ENCODE data around the gene RUNDC1. TPM values are rescaled to one million over a fixed set of nuclear protein-coding genes. Genes with fewer than 3 reads are reported as not detected.
"Not testable (repeated sequence)": the region's sequence is repeated elsewhere in the genome, so short reads cannot be mapped to it uniquely, and the experiment has no call there.

Gene RUNDC1
- total RNA-seq, result 10 to 100 TPM; 14.1 to 17.4 (median 16.7) TPM

- peak; percentile 91 for DNase-seq
- Mint-ChIP-seq H3K4me3 (peak within 1 kb of the TSS; percentile 100), H3K36me3 (ENCODE audit: insufficient read depth) (peaks cover 5% of the 10 kb centered on the region), H3K4me1 (ENCODE audit: low read depth) (peaks cover 34% of the 10 kb centered on the region), H3K9me3 (no peaks in the 10 kb centered on the region), H3K27me3 (ENCODE audit: low read depth) (no peaks in the 10 kb centered on the region)
- peak; percentile 87 to 89 for ATAC-seq
Observed at GRCh38 chr17:42980274-42980765, at the start of gene RUNDC1. TSS of gene RUNDC1 (plus strand) at chr17:42980565. CDS start at chr17:42980577, 12 bp downstream.

GRCh38 chr17:42937712-42938596 is 42.4 kb upstream of the RUNDC1 start:
- no peaks in the 10 kb centered on the region for H3K9me3 Mint-ChIP-seq

GRCh38 chr17:42944211-42944610 is 36.2 kb upstream of the RUNDC1 start:
- Mint-ChIP-seq H3K4me3 (no peak overlapping the region), H3K9me3 (no peaks in the 10 kb centered on the region), H3K4me1 (ENCODE audit: low read depth) (no peaks in the 10 kb centered on the region), H3K36me3 (ENCODE audit: insufficient read depth) (peaks cover 8% of the 10 kb centered on the region), H3K27me3 (ENCODE audit: low read depth) (peaks cover 4% of the 10 kb centered on the region)
- no peak for ATAC-seq
- DNase-seq, result no peak

More at GRCh38 chr17:42937712-42938596, 42.4 kb upstream of the RUNDC1 start:
- Mint-ChIP-seq H3K36me3 (ENCODE audit: insufficient read depth) (no peaks in the 10 kb centered on the region), H3K4me1 (ENCODE audit: low read depth) (no peaks in the 10 kb centered on the region), H3K27me3 (ENCODE audit: low read depth) (peaks cover 11% of the 10 kb centered on the region), H3K4me3 (no peak overlapping the region)
- peak; percentile 65 to 67 for ATAC-seq
- DNase-seq, result peak; percentile 17

- DNase-seq, result no peak
- Mint-ChIP-seq H3K9me3 (no peaks in the 10 kb centered on the region), H3K4me1 (ENCODE audit: low read depth) (no peaks in the 10 kb centered on the region), H3K36me3 (ENCODE audit: insufficient read depth) (peaks cover 20% of the 10 kb centered on the region), H3K4me3 (no peak overlapping the region), H3K27me3 (ENCODE audit: low read depth) (no peaks in the 10 kb centered on the region)
- no peak for ATAC-seq
Observed at GRCh38 chr17:42946812-42947211, 33.6 kb upstream of the RUNDC1 start.

GRCh38 chr17:42950044-42950783 is 30.2 kb upstream of the RUNDC1 start:
- H3K27me3 Mint-ChIP-seq (ENCODE audit: low read depth), result no peaks in the 10 kb centered on the region
- no peak for ATAC-seq
- H3K9me3 Mint-ChIP-seq, result no peaks in the 10 kb centered on the region
- no peak for DNase-seq
- H3K4me1 Mint-ChIP-seq (ENCODE audit: low read depth), result no peaks in the 10 kb centered on the region
- peaks cover 38% of the 10 kb centered on the region for H3K36me3 Mint-ChIP-seq (ENCODE audit: insufficient read depth)
- H3K4me3 Mint-ChIP-seq, result no peak overlapping the region

- Mint-ChIP-seq H3K4me1 (ENCODE audit: low read depth) (peaks cover 1% of the 10 kb centered on the region), H3K36me3 (ENCODE audit: insufficient read depth) (peaks cover 48% of the 10 kb centered on the region), H3K27me3 (ENCODE audit: low read depth) (no peaks in the 10 kb centered on the region), H3K4me3 (no peak overlapping the region), H3K9me3 (no peaks in the 10 kb centered on the region)
- DNase-seq, result no peak
- no peak for ATAC-seq
Observed at GRCh38 chr17:42953669-42954068, 26.7 kb upstream of the RUNDC1 start.

- peak within 1 kb of the TSS; percentile 94 for H3K4me3 Mint-ChIP-seq
- peak; percentile 99 for ATAC-seq
- no peaks in the 10 kb centered on the region for H3K9me3 Mint-ChIP-seq
- H3K36me3 Mint-ChIP-seq (ENCODE audit: insufficient read depth), result peaks cover 21% of the 10 kb centered on the region
- H3K27me3 Mint-ChIP-seq (ENCODE audit: low read depth), result no peaks in the 10 kb centered on the region
- H3K4me1 Mint-ChIP-seq (ENCODE audit: low read depth), result peaks cover 16% of the 10 kb centered on the region
- peak; percentile 83 for DNase-seq
Observed at GRCh38 chr17:42964161-42964932, 16.0 kb upstream of the RUNDC1 start, which contains the start of gene AARSD1. TSS of gene AARSD1 (minus strand) at chr17:42964454. CDS start at chr17:42964440, 14 bp downstream.

GRCh38 chr17:42967925-42968324 is 12.4 kb upstream of the RUNDC1 start:
- H3K27me3 Mint-ChIP-seq (ENCODE audit: low read depth), result no peaks in the 10 kb centered on the region
- H3K4me1 Mint-ChIP-seq (ENCODE audit: low read depth), result peaks cover 10% of the 10 kb centered on the region
- no peak overlapping the region for H3K4me3 Mint-ChIP-seq
- ATAC-seq (no peak), DNase-seq (no peak)
- H3K36me3 Mint-ChIP-seq (ENCODE audit: insufficient read depth), result peaks cover 6% of the 10 kb centered on the region
- no peaks in the 10 kb centered on the region for H3K9me3 Mint-ChIP-seq

GRCh38 chr17:42969001-42969581 is 11.3 kb upstream of the RUNDC1 start:
- Mint-ChIP-seq H3K9me3 (no peaks in the 10 kb centered on the region), H3K27me3 (ENCODE audit: low read depth) (no peaks in the 10 kb centered on the region), H3K36me3 (ENCODE audit: insufficient read depth) (peaks cover 1% of the 10 kb centered on the region), H3K4me3 (no peak overlapping the region), H3K4me1 (ENCODE audit: low read depth) (peaks cover 6% of the 10 kb centered on the region)
- ATAC-seq (no peak), DNase-seq (no peak)

GRCh38 chr17:42971589-42971988 is 8.8 kb upstream of the RUNDC1 start:
- DNase-seq (no peak), ATAC-seq (no peak)
- Mint-ChIP-seq H3K9me3 (no peaks in the 10 kb centered on the region), H3K27me3 (ENCODE audit: low read depth) (no peaks in the 10 kb centered on the region), H3K4me1 (ENCODE audit: low read depth) (no peaks in the 10 kb centered on the region), H3K36me3 (ENCODE audit: insufficient read depth) (no peaks in the 10 kb centered on the region), H3K4me3 (no peak overlapping the region)

- H3K9me3 Mint-ChIP-seq; H3K4me1 Mint-ChIP-seq (ENCODE audit: low read depth); DNase-seq; H3K36me3 Mint-ChIP-seq (ENCODE audit: insufficient read depth); H3K4me3 Mint-ChIP-seq; H3K27me3 Mint-ChIP-seq (ENCODE audit: low read depth); ATAC-seq: not testable (repeated sequence)
Observed at GRCh38 chr17:42973323-42973722, 7.0 kb upstream of the RUNDC1 start.

- DNase-seq (no peak), ATAC-seq (no peak)
- Mint-ChIP-seq H3K9me3 (no peaks in the 10 kb centered on the region), H3K4me3 (no peak overlapping the region), H3K4me1 (ENCODE audit: low read depth) (peaks cover 9% of the 10 kb centered on the region), H3K36me3 (ENCODE audit: insufficient read depth) (no peaks in the 10 kb centered on the region), H3K27me3 (ENCODE audit: low read depth) (no peaks in the 10 kb centered on the region)
Observed at GRCh38 chr17:42975265-42975664, 5.1 kb upstream of the RUNDC1 start.

GRCh38 chr17:42975701-42976100 is 4.7 kb upstream of the RUNDC1 start:
- ATAC-seq; H3K27me3 Mint-ChIP-seq (ENCODE audit: low read depth); H3K9me3 Mint-ChIP-seq; H3K36me3 Mint-ChIP-seq (ENCODE audit: insufficient read depth); DNase-seq; H3K4me3 Mint-ChIP-seq: not testable (repeated sequence)
- H3K4me1 Mint-ChIP-seq (ENCODE audit: low read depth), result peaks cover 11% of the 10 kb centered on the region

All from activated T-cell treated with anti-CD3 and anti-CD28 coated beads, Interleukin-2, amount 50 U/mL, for 4 hours (primary cell).